GM12801 (cell line): ENCODE measurements around the gene NBR1.

ENCODE experiments used
- CTCF ChIP-seq: IDR thresholded peaks from one replicate; pipeline ENCODE4 v1.5.1; 2011; ENCODE audit warnings: control low read depth; ENCODE audit not compliant: insufficient read length; ENCODE audit errors: extremely low read depth

NBR1 gene

DNA sequence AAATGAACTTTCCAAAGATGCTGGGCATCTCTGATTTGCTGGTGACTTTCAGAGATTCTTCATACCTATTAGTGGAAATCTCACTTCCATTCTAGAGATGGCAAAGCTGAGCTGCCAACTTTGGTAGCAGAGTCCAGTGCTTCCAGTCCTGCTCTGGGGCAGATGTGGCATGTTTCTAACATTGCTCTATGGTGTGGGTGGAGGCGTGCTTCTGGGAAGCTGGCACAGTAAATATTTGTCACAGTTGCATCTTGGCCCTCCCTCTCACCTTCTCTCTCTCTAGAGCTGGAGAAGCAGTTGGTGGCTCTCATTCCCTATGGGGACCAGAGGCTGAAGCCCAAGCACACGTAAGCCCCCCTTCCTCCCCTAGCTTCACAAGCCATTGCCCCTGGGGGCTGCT is 42.5 kb downstream of the NBR1 start:
- TF ChIP-seq CTCF: no peak

GRCh38 chr17:43215341-43215740 is 44.3 kb downstream of the NBR1 start:
- no peak for TF ChIP-seq CTCF

DNA sequence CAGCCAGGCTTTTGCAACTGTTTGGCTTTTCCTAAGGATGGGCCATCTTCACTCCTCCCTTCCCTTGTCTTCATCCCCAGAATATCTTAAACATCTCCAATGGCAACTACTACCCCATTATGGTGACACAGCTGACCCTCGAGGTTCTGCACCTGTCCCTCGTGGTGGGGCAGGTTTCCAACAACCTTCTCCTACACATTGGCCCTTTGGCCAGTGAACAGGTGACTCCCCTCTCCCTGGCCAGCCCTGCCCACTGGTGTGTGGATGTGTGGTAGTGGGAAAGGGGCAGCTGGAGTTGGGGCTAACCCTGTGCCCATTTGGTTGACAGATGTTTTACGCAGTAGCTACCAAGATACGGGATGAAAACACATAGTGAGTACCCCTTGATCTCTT is 45.4 kb downstream of the NBR1 start:
- no peak for TF ChIP-seq CTCF

GRCh38 chr17:43216762-43217613 is 46.0 kb downstream of the NBR1 start:
- TF ChIP-seq CTCF: no peak

- TF ChIP-seq CTCF: no peak
Observed at GRCh38 chr17:43217614-43218087, 46.6 kb downstream of the NBR1 start.

DNA sequence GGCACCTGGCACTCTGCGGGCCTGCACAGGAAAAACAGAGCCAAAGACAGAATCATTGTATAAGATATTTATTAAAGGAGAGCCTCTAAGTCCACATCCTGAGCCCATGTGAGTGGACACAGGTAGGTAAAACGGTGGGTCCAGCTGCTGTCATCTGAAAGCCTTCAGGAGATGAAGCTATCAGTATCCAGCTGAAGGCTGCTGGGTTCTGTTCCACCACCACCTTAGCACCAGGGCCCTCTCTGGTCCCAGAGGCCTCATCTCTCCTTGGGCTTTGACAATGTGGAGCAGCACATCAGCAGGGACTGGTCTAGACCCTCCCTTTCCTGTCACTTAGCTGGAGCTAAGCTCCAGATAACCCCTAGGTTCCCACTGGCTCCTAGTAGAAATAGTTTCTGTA is 48.0 kb downstream of the NBR1 start:
- TF ChIP-seq CTCF: no peak

DNA sequence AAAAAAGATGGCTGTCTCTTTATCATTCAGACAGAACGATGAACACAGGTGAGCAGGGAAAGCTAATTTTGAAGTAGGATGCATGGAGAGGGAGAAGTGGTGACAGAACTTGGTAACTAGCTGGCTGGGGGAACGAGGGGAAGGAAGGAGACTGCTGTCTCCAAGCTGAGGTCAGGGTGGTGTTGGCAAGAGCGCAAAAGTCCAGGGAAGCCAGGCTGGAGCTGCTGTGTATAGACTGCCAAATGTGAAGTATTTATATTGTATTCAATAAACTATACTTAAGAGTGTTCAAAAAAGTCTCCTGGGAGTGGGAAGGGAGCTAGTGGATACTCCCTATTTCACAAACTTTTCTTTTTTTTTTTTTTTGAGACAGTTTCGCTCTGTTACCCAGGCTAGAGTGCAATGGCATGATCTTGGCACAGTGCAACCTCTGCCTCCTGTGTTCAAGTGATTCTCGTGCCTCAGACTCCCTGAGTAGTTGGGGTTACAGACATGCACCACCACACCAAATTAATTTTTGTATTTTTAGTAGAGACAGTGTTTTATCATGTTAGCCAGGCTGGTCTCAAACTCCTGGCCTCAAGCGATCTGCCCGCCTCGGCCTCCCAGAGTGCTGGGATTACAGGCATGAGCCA is 48.8 kb downstream of the NBR1 start:
- TF ChIP-seq CTCF: no peak
